HepG2 (cell line): ENCODE data around the gene MMP7. TPM values are rescaled to one million over a fixed set of nuclear protein-coding genes. Genes with fewer than 3 reads are reported as not detected.
A peak's percentile ranks its signal among the peaks of the same experiment; 100 is the strongest.

Experiments used
- ATAC-seq: fragments of 200-7000 bp; cut with Tn5 transposase; 3 replicates; pipeline ENCODE4 v1.9.1; 2020; ENCODE audit warnings: mild to moderate bottlenecking, moderate library complexity
- BruUV-seq: library from RNA; stranded (reverse); fragments of 400-500 nt; replicated peaks from 2 replicates; lab custom pipeline; 2021; lab: Mats Ljungman, UMichigan
- CTCF ChIA-PET: fragments of 300-600 bp; formaldehyde crosslinking; extraction: SDS; loops from one replicate; lab custom pipeline; 2021; ENCODE audit warnings: low total read pairs, inconsistent platforms, low intra/inter-chr PET ratio; lab: Yijun Ruan, JAX
- POLR2A ChIA-PET: fragments of 350-600 bp; sonication (Branson Sonifier 250); formaldehyde crosslinking; loops from one replicate; lab custom pipeline; 2020; ENCODE audit warnings: antibody characterized with exemption, inconsistent platforms; lab: Yijun Ruan, JAX
- DNase-seq: peaks from one replicate; pipeline ENCODE4 v3.0.0-alpha.2; 2015; ENCODE audit warnings: low spot score
- FAIRE-seq: peaks from 3 replicates; lab custom pipeline; 2011; peaks lifted over from hg19 to GRCh38; lab: Jason Lieb, UNC
- H2AFZ ChIP-seq: one replicate; pipeline ENCODE4 v1.6.1; 2011; ENCODE audit warnings: low read length, inconsistent platforms
- H3K27ac ChIP-seq: fragments of 300-600 bp; 3 replicates; pipeline ENCODE4 v1.8.0; 2011; ENCODE audit warnings: mixed run types, mild to moderate bottlenecking, mixed read lengths, low read length, inconsistent platforms; ENCODE audit not compliant: insufficient read depth; ENCODE audit errors: extremely low read length
- H3K27me3 ChIP-seq, 2 experiments: fragments of 200-600 bp in 1 of 2; 2 replicates in 1 of 2; 3 replicates in 1 of 2; pipeline versions ENCODE4 v1.6.0 to v1.8.0; 2011; ENCODE audit warnings: low read length in 2 of 2, mild to moderate bottlenecking in 2 of 2, moderate library complexity in 2 of 2, inconsistent platforms in 1 of 2; ENCODE audit not compliant: insufficient read depth in 2 of 2, control insufficient read depth in 1 of 2
- H3K36me3 ChIP-seq, 2 experiments: fragments of 200-600 bp in 1 of 2; replicated peaks in 1 of 2; 2 replicates in 1 of 2; 3 replicates in 1 of 2; pipeline versions ENCODE4 v1.5.1 to v1.8.0; 2011; ENCODE audit warnings: low read length in 2 of 2, inconsistent platforms in 1 of 2; ENCODE audit not compliant: insufficient read depth in 2 of 2, control insufficient read depth in 1 of 2
- H3K4me1 ChIP-seq: 2 replicates; pipeline ENCODE4 v1.5.1; 2012; ENCODE audit warnings: low read length, inconsistent platforms; ENCODE audit not compliant: insufficient read depth
- H3K4me2 ChIP-seq: 2 replicates; pipeline ENCODE4 v1.6.0; 2011; ENCODE audit warnings: low read depth, low read length, inconsistent platforms
- H3K4me3 ChIP-seq, 3 experiments: fragments of 200-600 bp in 1 of 3; sonication (generic), shearing (Covaris generic) in 1 of 3; replicated peaks in 1 of 3; 2 replicates each; pipeline ENCODE4 v1.5.1; 2011 to 2016; ENCODE audit warnings: low read length in 3 of 3, inconsistent platforms in 2 of 3, low read depth in 2 of 3, mild to moderate bottlenecking in 2 of 3, control low read depth in 1 of 3, mixed read lengths in 1 of 3; ENCODE audit not compliant: insufficient read depth in 1 of 3
- H3K79me2 ChIP-seq: one replicate; pipeline ENCODE4 v1.6.1; 2011; ENCODE audit warnings: low read length, inconsistent platforms; ENCODE audit not compliant: insufficient read depth
- H3K9ac ChIP-seq: 2 replicates; pipeline ENCODE4 v1.6.0; 2011; ENCODE audit warnings: mild to moderate bottlenecking, low read depth, low read length, inconsistent platforms; ENCODE audit not compliant: insufficient read depth
- H3K9me3 ChIP-seq: 2 replicates; pipeline ENCODE4 v1.5.1; 2012; ENCODE audit warnings: mild to moderate bottlenecking, low read length
- H4K20me1 ChIP-seq: 2 replicates; pipeline ENCODE4 v1.6.0; 2011; ENCODE audit warnings: inconsistent platforms, mild to moderate bottlenecking, low read length, moderate library complexity; ENCODE audit not compliant: insufficient read depth
- ARHGAP35 ChIP-seq: sonication (generic); formaldehyde crosslinking; IDR thresholded peaks from 2 replicates; pipeline ENCODE4 v1.9.0; 2022; ENCODE audit warnings: mild to moderate bottlenecking, inconsistent platforms, moderate library complexity, missing genetic modification reagents, borderline replicate concordance
- ARID5B ChIP-seq: IDR thresholded peaks from 2 replicates; pipeline ENCODE4 v1.4.0; 2020; ENCODE audit warnings: mild to moderate bottlenecking, missing genetic modification reagents
- BHLHE40 ChIP-seq: IDR thresholded peaks from 2 replicates; pipeline ENCODE4 v1.6.1; 2011; ENCODE audit warnings: low read length, improper control_type of control experiment
- CHD4 ChIP-seq: fragments of 200-600 bp; sonication (generic); IDR thresholded peaks from 2 replicates; pipeline ENCODE4 v1.7.0; 2017; ENCODE audit warnings: mild to moderate bottlenecking, low read length, borderline replicate concordance
- FLYWCH1 ChIP-seq: sonication (generic); formaldehyde crosslinking; IDR thresholded peaks from 2 replicates; pipeline ENCODE4 v1.8.1; 2023; ENCODE audit warnings: mild to moderate bottlenecking, missing genetic modification reagents
- GATA4 ChIP-seq: sonication (generic); IDR thresholded peaks from 2 replicates; pipeline ENCODE4 v1.6.1; 2016; ENCODE audit warnings: antibody characterized with exemption, low read depth, borderline replicate concordance
- GTF2F1 ChIP-seq: fragments of 150-350 bp; IDR thresholded peaks from 2 replicates; pipeline ENCODE4 v1.6.1; 2014; ENCODE audit warnings: low read length
- KMT2B ChIP-seq: IDR thresholded peaks from 2 replicates; pipeline ENCODE4 v1.6.1; 2016; ENCODE audit warnings: missing genetic modification reagents, missing compliant biosample characterization
- NFIC ChIP-seq: IDR thresholded peaks from 2 replicates; pipeline ENCODE4 v1.6.1; 2012; ENCODE audit warnings: mild to moderate bottlenecking, low read length, inconsistent platforms
- POGK ChIP-seq: sonication (generic); formaldehyde crosslinking; conservative IDR thresholded peaks from 2 replicates; pipeline ENCODE4 v1.8.0; 2022; ENCODE audit warnings: mild to moderate bottlenecking, moderate library complexity, missing genetic modification reagents
- SMAD9 ChIP-seq: sonication (generic); formaldehyde crosslinking; IDR thresholded peaks from 2 replicates; pipeline ENCODE4 v1.5.1; 2020; ENCODE audit warnings: mild to moderate bottlenecking, missing genetic modification reagents
- SP4 ChIP-seq: sonication (generic); formaldehyde crosslinking; IDR thresholded peaks from 2 replicates; pipeline ENCODE4 v1.8.1; 2023; ENCODE audit warnings: mild to moderate bottlenecking, missing genetic modification reagents
- SP5 ChIP-seq: IDR thresholded peaks from 2 replicates; pipeline ENCODE4 v1.6.1; 2016; ENCODE audit warnings: low read depth, borderline replicate concordance
- SPEN ChIP-seq: sonication (generic); formaldehyde crosslinking; IDR thresholded peaks from 2 replicates; pipeline ENCODE4 v1.5.1; 2020; ENCODE audit warnings: low read depth, mild to moderate bottlenecking, missing genetic modification reagents
- ZMYM2 ChIP-seq: sonication (generic); formaldehyde crosslinking; IDR thresholded peaks from 2 replicates; pipeline ENCODE4 v1.8.0; 2022; ENCODE audit warnings: mild to moderate bottlenecking, missing genetic modification reagents
- ZNF292 ChIP-seq: sonication (generic); formaldehyde crosslinking; IDR thresholded peaks from 2 replicates; pipeline ENCODE4 v1.8.1; 2022; ENCODE audit warnings: mild to moderate bottlenecking, low read depth, missing genetic modification reagents, borderline replicate concordance
- ZNF441 ChIP-seq: sonication (generic); formaldehyde crosslinking; IDR thresholded peaks from 2 replicates; pipeline ENCODE4 v1.7.0; 2021; ENCODE audit warnings: missing genetic modification reagents, borderline replicate concordance
- ZNF557 ChIP-seq: sonication (generic); formaldehyde crosslinking; IDR thresholded peaks from 2 replicates; pipeline ENCODE4 v1.4.0; 2020; ENCODE audit warnings: missing genetic modification reagents
- WGBS: methylation state at CpG from one replicate; pipeline ENCODE4 v1.1.6; 2017; ENCODE audit warnings: low lambda C conversion rate; 5-methylcytosine and 5-hydroxymethylcytosine counted together
- in situ Hi-C: cut with HindIII; loops from 2 replicates; pipeline ENCODE4 v1.10.0; 2017; ENCODE audit warnings: low pct_unique_long_range_greater_than_20kb; ENCODE audit not compliant: extremely low pct_ligation_motif_present
- intact Hi-C: fragments of 100-400 bp; cut with micrococcal nuclease; formaldehyde crosslinking; loops from one replicate; pipeline ENCODE4 v1.10.0; 2022; ENCODE audit not compliant: unreplicated experiment
- polyA plus RNA-seq, 8 experiments: library from polyadenylated mRNA; depleted of rRNA in 3 of 8; stranded (reverse) in 7 of 8; unstranded in 1 of 8; fragments of >200 nt; fragmentation: Illumina TruSeq in 4 of 8; extraction: Trizol in 4 of 8; gene quantifications; 2 replicates each; pipeline versions ENCODE4 v1.2.1 to v1.2.3, GENCODE V29; 2011 to 2016; ENCODE audit warnings: low read depth in 4 of 8, missing spikeins in 1 of 8, mixed read lengths in 1 of 8; ENCODE audit not compliant: insufficient read depth in 1 of 8
- total RNA-seq, 5 experiments: library from RNA; depleted of rRNA; stranded (reverse); fragments of >200 nt; fragmentation: Illumina TruSeq; extraction: Trizol; gene quantifications; 2 replicates each; pipeline ENCODE4 v1.2.3, GENCODE V29; 2016; ENCODE audit warnings: low read depth in 1 of 5

Gene MMP7
- total and polyA plus RNA-seq, 2 of the 13 experiments (the other 11 are each of a cell fraction or from before 2014, with no cell fraction given), result 0.17 TPM; not detected in 1

- TF ChIP-seq ARID5B (CRISPR knock-in tag), result peak; percentile 70
- 0 out of 2 replicates have a peak, but pooled peaks have one; percentile 27 for TF ChIP-seq SP5
- 0 out of 2 replicates have a peak, but pooled peaks have one; percentile 28 for TF ChIP-seq ZNF292 (CRISPR knock-in tag)
Observed at GRCh38 chr11:102485095-102485722, 45.3 kb downstream of the MMP7 start (continued).

GRCh38 chr11:102482433-102482832 lies 48.1 kb downstream of the MMP7 start:
- intact Hi-C loops, result no loop called here
- Histone ChIP-seq H4K20me1 (no peaks in the 10 kb centered on the region), H3K36me3 (no peaks in the 10 kb centered on the region), H2AFZ (no peak overlapping the region), H3K9ac (no peak overlapping the region), H3K27me3 (no peaks in the 10 kb centered on the region), H3K4me3 (no peak overlapping the region), H3K27ac (no peak overlapping the region), H3K4me2 (no peak overlapping the region), H3K9me3 (no peaks in the 10 kb centered on the region), H3K79me2 (no peaks in the 10 kb centered on the region), H3K4me1 (peaks cover 70% of the 10 kb centered on the region)
- ATAC-seq, result no peak
- 100% methylated on average over 2 of the region's 3 CpGs for WGBS
- ChIA-PET CTCF (no interaction called here), POLR2A (no interaction called here)
- DNase-seq, result no peak
- FAIRE-seq, result no peak
- BruUV-seq, result no TSS peak
- in situ Hi-C loops, result no loop called here
- TF ChIP-seq POGK (CRISPR knock-in tag) (no peak), CHD4 (no peak), ZNF292 (CRISPR knock-in tag) (no peak), GTF2F1 (no peak), ZMYM2 (CRISPR knock-in tag) (no peak), NFIC (no peak), ZNF557 (no peak), FLYWCH1 (CRISPR knock-in tag) (no peak), ARHGAP35 (no peak), ZNF441 (CRISPR knock-in tag) (no peak), BHLHE40 (no peak), KMT2B (no peak), SPEN (CRISPR knock-in tag) (no peak), GATA4 (no peak), SP4 (CRISPR knock-in tag) (no peak), SMAD9 (CRISPR knock-in tag) (no peak)
